ENCODE data around the gene A2ML1. TPM values are rescaled to one million over a fixed set of nuclear protein-coding genes. Genes with fewer than 3 reads are reported as not detected.

The A2ML1 gene
- total RNA-seq, 1 experiment from 2014 or later, result 3.3 TPM

DNA sequence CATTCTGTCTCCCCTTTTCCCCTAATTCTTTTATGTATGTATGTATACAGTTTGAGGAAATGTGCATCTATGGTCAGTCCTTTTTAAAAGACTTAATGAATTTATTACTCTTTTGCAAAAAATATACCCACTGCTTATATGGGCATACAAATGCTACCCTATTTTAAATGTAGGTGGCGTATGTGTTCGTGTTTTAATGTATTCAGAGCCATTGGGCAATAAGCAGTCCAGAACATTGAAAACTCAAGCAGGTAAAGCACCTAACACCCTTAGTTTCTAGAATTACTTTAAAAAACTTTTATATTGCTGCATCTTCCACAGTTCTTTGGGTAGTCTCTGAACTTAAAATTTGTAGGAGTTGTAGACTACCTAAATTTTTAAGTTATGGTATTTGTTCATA is 42.6 kb upstream of the A2ML1 start:
- H3K9me3 ChIP-seq (ENCODE audit: low read depth, low read length, poor library complexity, severe bottlenecking), result no peaks in the 10 kb centered on the region
- no peak for DNase-seq (ENCODE audit: low spot score)
- ChIA-PET POLR2A (ENCODE audit: low non-redundant PET) (no interaction called here), CTCF (interaction anchor here (0.6 kb wide), 1 partner anchor 110 kb away, joined by 3 read pairs; no protein-coding TSS in a partner anchor)
- TF ChIP-seq, protein P1, sequence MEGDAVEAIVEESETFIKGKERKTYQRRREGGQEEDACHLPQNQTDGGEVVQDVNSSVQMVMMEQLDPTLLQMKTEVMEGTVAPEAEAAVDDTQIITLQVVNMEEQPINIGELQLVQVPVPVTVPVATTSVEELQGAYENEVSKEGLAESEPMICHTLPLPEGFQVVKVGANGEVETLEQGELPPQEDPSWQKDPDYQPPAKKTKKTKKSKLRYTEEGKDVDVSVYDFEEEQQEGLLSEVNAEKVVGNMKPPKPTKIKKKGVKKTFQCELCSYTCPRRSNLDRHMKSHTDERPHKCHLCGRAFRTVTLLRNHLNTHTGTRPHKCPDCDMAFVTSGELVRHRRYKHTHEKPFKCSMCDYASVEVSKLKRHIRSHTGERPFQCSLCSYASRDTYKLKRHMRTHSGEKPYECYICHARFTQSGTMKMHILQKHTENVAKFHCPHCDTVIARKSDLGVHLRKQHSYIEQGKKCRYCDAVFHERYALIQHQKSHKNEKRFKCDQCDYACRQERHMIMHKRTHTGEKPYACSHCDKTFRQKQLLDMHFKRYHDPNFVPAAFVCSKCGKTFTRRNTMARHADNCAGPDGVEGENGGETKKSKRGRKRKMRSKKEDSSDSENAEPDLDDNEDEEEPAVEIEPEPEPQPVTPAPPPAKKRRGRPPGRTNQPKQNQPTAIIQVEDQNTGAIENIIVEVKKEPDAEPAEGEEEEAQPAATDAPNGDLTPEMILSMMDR (conservative IDR thresholded peaks at IDR 0.05; ENCODE audit: low read depth, low read length), result no peak
- no peak for TF ChIP-seq EZH2 (IDR thresholded peaks at IDR 0.05; ENCODE audit: borderline replicate concordance, low read depth, low read length, poor library complexity, severe bottlenecking)
- no peak overlapping the region for H3K27ac ChIP-seq (ENCODE audit: low read depth, low read length, poor library complexity, severe bottlenecking)
- H3K4me3 ChIP-seq (ENCODE audit: low read depth, low read length, poor library complexity, severe bottlenecking), result no peak overlapping the region
- H3K36me3 ChIP-seq (ENCODE audit: insufficient read depth, low read length, poor library complexity, severe bottlenecking), result peaks cover 6% of the 10 kb centered on the region
- intact Hi-C loops (cut with micrococcal nuclease; ENCODE audit: unreplicated experiment), result no loop called here
- no peaks in the 10 kb centered on the region for H3K4me1 ChIP-seq (ENCODE audit: insufficient read depth, low read length, poor library complexity, severe bottlenecking)
- H3K27me3 ChIP-seq (replicated peaks; ENCODE audit: insufficient read depth, low read depth, low read length, poor library complexity), result no peaks in the 10 kb centered on the region
- BruUV-seq (replicated peaks), result no TSS peak

DNA sequence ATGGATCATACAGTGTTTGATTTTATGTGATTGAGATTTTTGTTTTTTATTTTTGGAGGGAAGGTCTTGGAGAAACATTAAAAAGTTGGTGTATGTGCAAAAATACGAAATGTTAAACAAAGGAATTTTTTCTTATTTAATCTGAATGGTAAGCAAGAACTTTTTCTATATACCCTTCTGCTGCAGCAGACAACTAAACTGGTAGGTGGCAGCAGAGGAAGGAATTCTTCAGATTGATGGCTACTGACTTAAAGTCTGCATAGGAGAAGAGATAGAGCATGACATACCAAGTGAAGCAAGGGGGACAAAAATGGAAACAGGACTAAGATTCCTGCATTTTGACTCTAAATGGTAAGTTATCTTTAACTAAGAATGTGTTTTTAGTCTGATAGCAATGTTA is 42.0 kb upstream of the A2ML1 start:
- TF ChIP-seq EZH2 (IDR thresholded peaks at IDR 0.05; ENCODE audit: borderline replicate concordance, low read depth, low read length, poor library complexity, severe bottlenecking), result no peak
- TF ChIP-seq, protein P1 (conservative IDR thresholded peaks at IDR 0.05; ENCODE audit: low read depth, low read length), result peak; percentile 54
- Histone ChIP-seq H3K27ac (ENCODE audit: low read depth, low read length, poor library complexity, severe bottlenecking) (no peak overlapping the region), H3K4me3 (ENCODE audit: low read depth, low read length, poor library complexity, severe bottlenecking) (no peak overlapping the region), H3K36me3 (ENCODE audit: insufficient read depth, low read length, poor library complexity, severe bottlenecking) (peaks cover 6% of the 10 kb centered on the region), H3K4me1 (ENCODE audit: insufficient read depth, low read length, poor library complexity, severe bottlenecking) (no peaks in the 10 kb centered on the region), H3K27me3 (replicated peaks; ENCODE audit: insufficient read depth, low read depth, low read length, poor library complexity) (no peaks in the 10 kb centered on the region), H3K9me3 (ENCODE audit: low read depth, low read length, poor library complexity, severe bottlenecking) (no peaks in the 10 kb centered on the region)
- peak; percentile 51 for DNase-seq (ENCODE audit: low spot score)
- intact Hi-C loops (cut with micrococcal nuclease; ENCODE audit: unreplicated experiment), result no loop called here
- CTCF ChIA-PET, result interaction anchor here (0.6 kb wide), 1 partner anchor 110 kb away, joined by 3 read pairs; no protein-coding TSS in a partner anchor
- no TSS peak for BruUV-seq (replicated peaks)
- POLR2A ChIA-PET (ENCODE audit: low non-redundant PET), result no interaction called here

DNA sequence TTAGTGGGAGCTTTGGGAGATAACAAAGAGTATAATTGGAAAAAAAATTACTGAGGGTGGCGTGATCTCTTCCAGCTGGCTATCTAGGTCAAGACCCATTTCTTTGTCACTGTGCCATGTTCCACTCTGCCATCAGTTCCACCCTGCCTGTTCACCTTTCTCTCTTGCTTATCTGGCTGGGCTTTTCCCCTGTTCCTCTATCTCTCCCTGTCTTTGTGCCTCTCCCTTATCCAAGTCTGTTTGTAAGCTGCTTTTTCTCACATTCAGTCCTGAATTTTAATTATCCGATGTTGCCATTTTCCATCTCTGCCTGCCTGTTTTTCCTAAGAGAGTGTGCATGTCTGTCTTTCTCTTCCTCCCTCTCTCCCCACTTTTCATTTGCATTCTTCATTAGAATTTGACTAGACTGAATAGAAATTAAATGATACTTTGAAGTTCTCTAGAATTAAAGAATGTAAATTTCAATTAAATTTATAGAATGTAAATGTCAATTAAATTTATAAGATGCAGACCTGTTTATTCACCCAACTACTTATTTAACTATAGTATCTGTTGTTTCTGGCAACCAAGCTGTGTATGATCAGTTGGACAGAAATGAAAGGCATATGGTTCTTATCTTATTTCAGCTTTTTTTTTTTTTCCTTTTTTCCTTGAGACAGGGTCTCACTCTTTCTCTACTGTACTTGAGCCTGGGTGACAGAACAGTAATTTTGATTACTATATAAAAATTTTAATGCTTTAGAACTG is 40.9 kb upstream of the A2ML1 start:
- H3K4me1 ChIP-seq (ENCODE audit: insufficient read depth, low read length, poor library complexity, severe bottlenecking), result no peaks in the 10 kb centered on the region
- no peak overlapping the region for H3K27ac ChIP-seq (ENCODE audit: low read depth, low read length, poor library complexity, severe bottlenecking)
- ChIA-PET POLR2A (ENCODE audit: low non-redundant PET) (no interaction called here), CTCF (no interaction called here)
- intact Hi-C loops (cut with micrococcal nuclease; ENCODE audit: unreplicated experiment), result no loop called here
- no peak overlapping the region for H3K4me3 ChIP-seq (ENCODE audit: low read depth, low read length, poor library complexity, severe bottlenecking)
- H3K27me3 ChIP-seq (replicated peaks; ENCODE audit: insufficient read depth, low read depth, low read length, poor library complexity), result no peaks in the 10 kb centered on the region
- no peaks in the 10 kb centered on the region for H3K9me3 ChIP-seq (ENCODE audit: low read depth, low read length, poor library complexity, severe bottlenecking)
- no TSS peak for BruUV-seq (replicated peaks)
- peaks cover 6% of the 10 kb centered on the region for H3K36me3 ChIP-seq (ENCODE audit: insufficient read depth, low read length, poor library complexity, severe bottlenecking)
- no peak for DNase-seq (ENCODE audit: low spot score)
- TF ChIP-seq EZH2 (IDR thresholded peaks at IDR 0.05; ENCODE audit: borderline replicate concordance, low read depth, low read length, poor library complexity, severe bottlenecking), result no peak
